HL-60 (cell line): ENCODE measurements around the gene BRMS1L.

Experiments used
- GABPA ChIP-seq: IDR thresholded peaks from 2 replicates; pipeline ENCODE4 v1.6.1; 2012; ENCODE audit warnings: low read depth
- TF ChIP-seq, protein P1 (sequence below): IDR thresholded peaks from one replicate; pipeline ENCODE4 v1.5.1; 2011; ENCODE audit warnings: low read length, control low read depth, inconsistent platforms; ENCODE audit not compliant: insufficient read depth

- TF ChIP-seq, protein P1, sequence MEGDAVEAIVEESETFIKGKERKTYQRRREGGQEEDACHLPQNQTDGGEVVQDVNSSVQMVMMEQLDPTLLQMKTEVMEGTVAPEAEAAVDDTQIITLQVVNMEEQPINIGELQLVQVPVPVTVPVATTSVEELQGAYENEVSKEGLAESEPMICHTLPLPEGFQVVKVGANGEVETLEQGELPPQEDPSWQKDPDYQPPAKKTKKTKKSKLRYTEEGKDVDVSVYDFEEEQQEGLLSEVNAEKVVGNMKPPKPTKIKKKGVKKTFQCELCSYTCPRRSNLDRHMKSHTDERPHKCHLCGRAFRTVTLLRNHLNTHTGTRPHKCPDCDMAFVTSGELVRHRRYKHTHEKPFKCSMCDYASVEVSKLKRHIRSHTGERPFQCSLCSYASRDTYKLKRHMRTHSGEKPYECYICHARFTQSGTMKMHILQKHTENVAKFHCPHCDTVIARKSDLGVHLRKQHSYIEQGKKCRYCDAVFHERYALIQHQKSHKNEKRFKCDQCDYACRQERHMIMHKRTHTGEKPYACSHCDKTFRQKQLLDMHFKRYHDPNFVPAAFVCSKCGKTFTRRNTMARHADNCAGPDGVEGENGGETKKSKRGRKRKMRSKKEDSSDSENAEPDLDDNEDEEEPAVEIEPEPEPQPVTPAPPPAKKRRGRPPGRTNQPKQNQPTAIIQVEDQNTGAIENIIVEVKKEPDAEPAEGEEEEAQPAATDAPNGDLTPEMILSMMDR = no peak
- TF ChIP-seq GABPA = no peak
Measured at GRCh38 chr14:35853225-35853624, 27.1 kb downstream of the BRMS1L start.
